Activated naive CD4-positive, alpha-beta T cell treated with anti-CD3 and anti-CD28 coated beads, Interleukin-2, amount 10 ng/mL, durations not matched to agents 7 days and 5 days (primary cell): Measurements from ENCODE around the gene LAMA1.
"Not testable (repeated sequence)": the region's sequence is repeated elsewhere in the genome, so short reads cannot be mapped to it uniquely, and the experiment has no call there.

Experiments
- CTCF ChIA-PET: fragments of 350-600 bp; sonication (Branson Sonifier 250); formaldehyde crosslinking; loops from one replicate; lab custom pipeline; 2021; ENCODE audit warnings: antibody characterized with exemption; lab: Charles Lee
- DNase-seq: peaks from one replicate; pipeline ENCODE4 v3.0.0-alpha.2; 2020
- H3K27ac Mint-ChIP-seq: one replicate; pipeline ENCODE4 v1.8.0; 2021; ENCODE audit warnings: mild to moderate bottlenecking, moderate library complexity, mixed read lengths
- H3K27me3 Mint-ChIP-seq: one replicate; pipeline ENCODE4 v1.8.0; 2021; ENCODE audit warnings: mild to moderate bottlenecking, mixed read lengths
- H3K36me3 Mint-ChIP-seq: one replicate; pipeline ENCODE4 v1.8.0; 2021; ENCODE audit warnings: mixed read lengths
- H3K4me1 Mint-ChIP-seq: one replicate; pipeline ENCODE4 v1.8.0; 2021; ENCODE audit warnings: mixed read lengths
- H3K4me3 Mint-ChIP-seq: one replicate; pipeline ENCODE4 v1.8.0; 2021; ENCODE audit warnings: mild to moderate bottlenecking, moderate library complexity, mixed read lengths
- H3K9me3 Mint-ChIP-seq: one replicate; pipeline ENCODE4 v1.8.0; 2021; ENCODE audit warnings: mixed read lengths

The LAMA1 gene, protein sequence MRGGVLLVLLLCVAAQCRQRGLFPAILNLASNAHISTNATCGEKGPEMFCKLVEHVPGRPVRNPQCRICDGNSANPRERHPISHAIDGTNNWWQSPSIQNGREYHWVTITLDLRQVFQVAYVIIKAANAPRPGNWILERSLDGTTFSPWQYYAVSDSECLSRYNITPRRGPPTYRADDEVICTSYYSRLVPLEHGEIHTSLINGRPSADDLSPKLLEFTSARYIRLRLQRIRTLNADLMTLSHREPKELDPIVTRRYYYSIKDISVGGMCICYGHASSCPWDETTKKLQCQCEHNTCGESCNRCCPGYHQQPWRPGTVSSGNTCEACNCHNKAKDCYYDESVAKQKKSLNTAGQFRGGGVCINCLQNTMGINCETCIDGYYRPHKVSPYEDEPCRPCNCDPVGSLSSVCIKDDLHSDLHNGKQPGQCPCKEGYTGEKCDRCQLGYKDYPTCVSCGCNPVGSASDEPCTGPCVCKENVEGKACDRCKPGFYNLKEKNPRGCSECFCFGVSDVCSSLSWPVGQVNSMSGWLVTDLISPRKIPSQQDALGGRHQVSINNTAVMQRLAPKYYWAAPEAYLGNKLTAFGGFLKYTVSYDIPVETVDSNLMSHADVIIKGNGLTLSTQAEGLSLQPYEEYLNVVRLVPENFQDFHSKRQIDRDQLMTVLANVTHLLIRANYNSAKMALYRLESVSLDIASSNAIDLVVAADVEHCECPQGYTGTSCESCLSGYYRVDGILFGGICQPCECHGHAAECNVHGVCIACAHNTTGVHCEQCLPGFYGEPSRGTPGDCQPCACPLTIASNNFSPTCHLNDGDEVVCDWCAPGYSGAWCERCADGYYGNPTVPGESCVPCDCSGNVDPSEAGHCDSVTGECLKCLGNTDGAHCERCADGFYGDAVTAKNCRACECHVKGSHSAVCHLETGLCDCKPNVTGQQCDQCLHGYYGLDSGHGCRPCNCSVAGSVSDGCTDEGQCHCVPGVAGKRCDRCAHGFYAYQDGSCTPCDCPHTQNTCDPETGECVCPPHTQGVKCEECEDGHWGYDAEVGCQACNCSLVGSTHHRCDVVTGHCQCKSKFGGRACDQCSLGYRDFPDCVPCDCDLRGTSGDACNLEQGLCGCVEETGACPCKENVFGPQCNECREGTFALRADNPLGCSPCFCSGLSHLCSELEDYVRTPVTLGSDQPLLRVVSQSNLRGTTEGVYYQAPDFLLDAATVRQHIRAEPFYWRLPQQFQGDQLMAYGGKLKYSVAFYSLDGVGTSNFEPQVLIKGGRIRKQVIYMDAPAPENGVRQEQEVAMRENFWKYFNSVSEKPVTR (N-terminal part only)

DNA sequence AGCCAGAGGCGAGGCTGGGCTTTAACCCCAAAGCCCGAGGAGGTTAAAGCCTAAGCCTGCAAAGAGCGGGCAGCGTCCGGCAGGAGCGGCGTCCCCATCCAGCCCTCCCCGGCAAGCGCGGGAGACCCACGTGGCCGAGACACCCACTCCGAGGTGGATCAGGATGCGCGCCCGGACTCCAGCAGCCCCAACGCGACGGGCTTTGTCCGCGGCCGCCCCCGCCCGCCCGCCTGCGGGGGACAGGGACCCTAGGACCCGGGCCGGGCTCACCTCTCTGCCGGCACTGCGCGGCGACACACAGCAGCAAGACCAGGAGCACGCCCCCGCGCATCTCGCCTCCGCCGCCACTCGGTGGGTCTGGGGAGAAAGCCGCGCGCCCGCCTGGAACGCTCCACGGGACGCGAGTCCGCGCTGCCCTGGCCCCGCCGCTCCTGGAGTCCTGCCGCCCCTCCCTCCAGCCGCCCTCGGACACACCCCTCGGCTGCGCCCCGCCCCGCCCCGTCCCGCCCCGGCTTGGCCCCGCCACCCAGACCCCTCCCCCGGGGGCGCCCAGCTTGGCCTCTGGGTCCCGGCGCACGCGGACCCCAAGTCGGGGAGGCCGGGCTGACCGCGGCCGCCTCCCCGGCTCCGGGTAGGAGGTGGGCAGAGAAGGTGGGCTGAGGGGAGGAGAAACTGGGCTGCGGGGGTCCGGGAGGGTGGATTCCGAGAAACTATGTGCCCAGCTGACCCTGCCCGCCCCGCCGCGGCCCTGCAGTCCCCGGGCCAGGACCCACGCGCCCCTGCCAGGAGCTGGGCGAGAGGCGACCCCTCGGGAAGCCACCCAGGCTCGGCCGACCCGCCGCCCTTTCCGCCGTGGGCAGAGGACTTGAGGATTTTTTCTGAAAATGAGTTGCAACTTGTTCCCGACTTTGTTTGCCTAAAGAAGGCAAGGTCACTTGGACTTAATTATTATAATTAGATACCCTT, at the start of gene LAMA1:
TSS of gene LAMA1 (minus strand) at position 408 of the 966 bp plus-strand sequence. CDS start at position 331, 77 bp downstream.
- Mint-ChIP-seq H3K4me3 (no peak within 1 kb of the TSS), H3K36me3 (no peaks in the 10 kb centered on the region), H3K9me3 (no peaks in the 10 kb centered on the region), H3K4me1 (peaks cover 3% of the 10 kb centered on the region), H3K27ac (no peak within 1 kb of the TSS), H3K27me3 (peaks cover 27% of the 10 kb centered on the region)
- DNase-seq = no peak
- CTCF ChIA-PET = no interaction called here

DNA sequence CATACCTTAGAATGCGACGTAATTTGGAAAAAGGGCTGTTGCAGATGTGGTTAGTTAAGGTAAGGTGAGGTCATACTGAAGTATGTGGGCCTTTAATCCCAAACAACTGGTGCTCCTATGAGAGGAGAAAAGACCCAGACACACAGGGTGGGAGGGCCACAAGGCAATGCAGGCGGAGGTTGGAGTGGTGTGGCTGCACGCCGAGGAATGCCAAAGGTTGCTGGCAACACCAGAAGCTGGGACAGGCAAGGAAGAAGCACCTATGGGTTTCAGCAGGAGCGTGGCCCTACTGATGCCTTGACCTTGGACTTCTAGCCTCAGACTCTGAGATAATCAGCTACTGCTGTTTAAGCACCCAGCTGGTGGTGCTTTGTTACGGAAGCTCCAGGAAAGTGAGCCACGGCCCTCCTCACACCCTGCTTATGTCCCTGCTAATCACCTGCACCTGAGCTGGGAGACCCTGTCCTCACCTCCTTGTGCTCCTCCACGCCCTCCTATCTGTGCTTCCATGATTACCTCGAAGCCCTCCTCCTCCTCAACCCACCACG, 48.3 kb upstream of the LAMA1 start:
- no peak for DNase-seq
- CTCF ChIA-PET = no interaction called here
- Mint-ChIP-seq H3K27me3 (no peaks in the 10 kb centered on the region), H3K9me3 (no peaks in the 10 kb centered on the region), H3K27ac (no peak overlapping the region), H3K4me1 (no peaks in the 10 kb centered on the region), H3K4me3 (no peak overlapping the region), H3K36me3 (no peaks in the 10 kb centered on the region)

DNA sequence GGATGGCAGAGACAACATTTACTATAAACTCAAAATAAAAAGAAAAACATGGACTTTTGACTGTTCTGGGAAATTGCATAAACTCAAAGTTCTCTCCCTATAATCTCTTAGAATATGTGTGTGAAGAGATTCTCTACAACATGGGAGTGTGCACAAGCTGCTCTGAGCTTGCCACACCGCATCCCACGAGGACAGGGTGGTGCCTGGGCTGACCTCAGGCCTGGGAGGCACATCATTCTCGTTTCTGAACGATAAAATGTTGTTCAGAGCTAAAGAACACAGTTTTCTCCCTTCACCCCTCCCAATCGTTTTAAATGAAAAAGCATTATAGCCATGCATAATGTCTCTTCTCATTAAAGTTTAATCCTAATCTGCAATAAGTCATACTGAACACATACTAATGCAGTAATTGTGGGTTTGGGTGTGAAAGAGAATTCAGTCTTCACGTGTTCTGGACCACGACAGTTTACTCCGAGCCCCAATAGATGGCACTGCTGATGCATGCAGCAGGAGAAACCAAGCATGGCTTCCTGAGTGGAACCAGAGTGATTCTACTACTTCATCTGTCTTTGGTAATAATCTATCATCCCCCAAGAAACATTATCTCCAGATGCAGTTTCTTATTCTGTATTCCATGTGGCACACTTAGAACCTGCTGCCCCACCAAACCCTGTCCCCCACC, 46.9 kb upstream of the LAMA1 start:
- DNase-seq = no peak
- no peak overlapping the region for H3K27ac Mint-ChIP-seq
- no peak overlapping the region for H3K4me3 Mint-ChIP-seq
- CTCF ChIA-PET = no interaction called here
- no peaks in the 10 kb centered on the region for H3K36me3 Mint-ChIP-seq
- no peaks in the 10 kb centered on the region for H3K27me3 Mint-ChIP-seq
- H3K9me3 Mint-ChIP-seq = no peaks in the 10 kb centered on the region
- H3K4me1 Mint-ChIP-seq = no peaks in the 10 kb centered on the region

DNA sequence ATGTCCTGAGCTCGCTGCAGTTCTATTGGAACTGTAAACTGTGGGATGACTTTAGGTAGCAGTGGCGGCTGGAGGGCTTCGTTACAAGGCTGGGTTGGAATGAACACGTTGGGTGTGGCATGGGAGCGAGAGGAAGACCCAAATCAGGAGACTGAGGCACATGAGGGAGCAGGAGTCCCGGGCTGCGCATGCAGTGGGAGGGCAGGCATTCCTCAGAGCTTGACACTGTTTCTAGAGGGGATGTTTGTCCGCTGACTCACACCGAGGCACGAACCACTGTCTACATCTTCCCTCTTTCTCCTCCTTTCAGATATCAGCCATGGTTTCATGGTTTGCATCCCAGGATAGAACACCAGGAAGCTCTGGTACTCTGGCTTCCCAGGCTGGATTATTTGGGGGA, 40.6 kb upstream of the LAMA1 start:
- Mint-ChIP-seq H3K4me1 (no peaks in the 10 kb centered on the region), H3K36me3 (no peaks in the 10 kb centered on the region), H3K27ac (no peak overlapping the region), H3K27me3 (no peaks in the 10 kb centered on the region), H3K4me3 (no peak overlapping the region), H3K9me3 (peaks cover 2% of the 10 kb centered on the region)
- CTCF ChIA-PET = no interaction called here
- DNase-seq = no peak

DNA sequence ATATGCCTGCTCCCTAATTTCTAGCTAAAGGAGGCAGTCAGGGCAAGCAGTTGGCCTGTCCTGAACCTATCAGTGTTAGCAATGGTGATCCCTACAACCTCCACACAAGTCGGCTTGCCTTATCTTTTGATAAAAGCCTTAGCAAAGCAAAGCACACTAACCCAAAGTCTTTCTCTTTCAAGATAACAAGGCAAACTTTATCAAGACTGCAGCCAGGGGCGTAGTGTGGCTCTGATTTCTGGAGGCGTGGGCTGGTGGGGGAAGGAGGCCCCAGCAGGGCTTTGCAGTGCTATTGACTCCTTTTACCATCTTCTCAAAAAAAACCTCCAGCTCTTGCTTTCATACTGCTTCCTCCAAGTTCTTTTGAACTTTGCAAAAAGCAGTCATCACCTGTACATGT, 40.2 kb upstream of the LAMA1 start:
- Mint-ChIP-seq H3K4me1 (no peaks in the 10 kb centered on the region), H3K27me3 (no peaks in the 10 kb centered on the region), H3K36me3 (no peaks in the 10 kb centered on the region), H3K4me3 (no peak overlapping the region), H3K9me3 (peaks cover 2% of the 10 kb centered on the region), H3K27ac (no peak overlapping the region)
- CTCF ChIA-PET = no interaction called here
- DNase-seq = no peak

DNA sequence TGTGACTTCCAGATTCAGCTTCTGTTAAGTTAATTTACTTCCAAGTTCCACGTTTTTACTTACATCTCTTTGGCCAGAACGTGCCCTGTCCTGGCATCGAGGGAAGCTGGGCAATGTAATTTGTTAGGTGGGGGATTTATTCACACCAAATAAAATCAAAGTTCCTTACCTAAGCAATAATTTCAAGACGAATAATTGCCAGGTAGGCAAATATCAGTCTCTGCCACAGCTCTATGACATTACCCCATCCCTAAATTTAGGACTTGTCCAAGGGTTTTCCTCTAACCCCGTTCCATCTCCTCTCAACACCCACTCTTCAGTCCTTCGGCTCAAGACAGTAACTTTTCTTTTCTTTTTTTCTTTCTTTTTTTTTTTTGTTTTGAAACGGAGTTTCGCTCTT, 38.3 kb upstream of the LAMA1 start:
- Mint-ChIP-seq H3K36me3 (no peaks in the 10 kb centered on the region), H3K4me1 (no peaks in the 10 kb centered on the region), H3K4me3 (no peak overlapping the region), H3K27me3 (no peaks in the 10 kb centered on the region), H3K9me3 (peaks cover 7% of the 10 kb centered on the region), H3K27ac (no peak overlapping the region)
- CTCF ChIA-PET = no interaction called here
- DNase-seq = no peak

DNA sequence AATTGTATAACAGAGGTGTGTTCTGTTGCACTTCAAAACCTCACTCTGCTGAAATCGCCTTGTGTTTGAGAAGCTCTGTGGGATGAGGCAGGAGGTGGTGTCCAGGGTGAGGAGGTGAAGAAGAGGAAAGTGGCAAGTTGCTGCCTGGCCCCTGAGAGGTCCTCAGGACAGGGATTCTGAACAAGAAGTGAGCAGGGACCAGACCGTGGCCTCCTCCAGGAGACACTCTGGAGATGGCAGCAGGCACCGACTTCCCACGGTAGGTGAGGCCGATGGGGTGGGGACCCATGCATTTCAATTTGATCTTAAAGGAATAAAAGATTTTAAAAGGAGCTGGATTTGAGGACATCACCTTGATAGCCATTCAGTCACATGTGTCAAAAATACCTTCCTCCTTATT, 37.5 kb upstream of the LAMA1 start:
- CTCF ChIA-PET = no interaction called here
- H3K27ac Mint-ChIP-seq = no peak overlapping the region
- no peak overlapping the region for H3K4me3 Mint-ChIP-seq
- no peak for DNase-seq
- no peaks in the 10 kb centered on the region for H3K27me3 Mint-ChIP-seq
- H3K9me3 Mint-ChIP-seq = peaks cover 7% of the 10 kb centered on the region
- H3K4me1 Mint-ChIP-seq = no peaks in the 10 kb centered on the region
- H3K36me3 Mint-ChIP-seq = no peaks in the 10 kb centered on the region

DNA sequence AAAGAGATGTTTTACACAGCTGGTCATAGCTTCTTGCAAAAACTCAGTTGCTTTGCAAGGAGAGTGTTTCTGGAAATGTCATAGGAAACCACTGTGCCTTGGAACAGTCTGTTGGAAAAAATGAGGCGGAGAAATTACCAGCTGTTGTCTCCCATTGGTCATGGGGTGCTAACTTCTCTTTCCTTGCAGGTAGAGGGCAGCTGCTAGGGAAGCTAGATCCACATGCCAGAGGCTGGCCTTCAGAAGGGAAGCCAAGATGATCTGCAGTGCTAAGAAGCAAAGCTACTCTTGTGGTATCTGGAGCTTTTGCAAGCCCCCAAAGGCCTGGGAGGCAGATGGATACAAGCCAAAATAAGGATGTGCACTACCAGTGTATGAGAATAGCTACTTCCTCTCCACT, 34.8 kb upstream of the LAMA1 start:
- H3K4me3 Mint-ChIP-seq = no peak overlapping the region
- H3K36me3 Mint-ChIP-seq = no peaks in the 10 kb centered on the region
- no peak overlapping the region for H3K27ac Mint-ChIP-seq
- CTCF ChIA-PET = no interaction called here
- H3K4me1 Mint-ChIP-seq = no peaks in the 10 kb centered on the region
- DNase-seq = no peak
- H3K9me3 Mint-ChIP-seq = peaks cover 9% of the 10 kb centered on the region
- no peaks in the 10 kb centered on the region for H3K27me3 Mint-ChIP-seq

DNA sequence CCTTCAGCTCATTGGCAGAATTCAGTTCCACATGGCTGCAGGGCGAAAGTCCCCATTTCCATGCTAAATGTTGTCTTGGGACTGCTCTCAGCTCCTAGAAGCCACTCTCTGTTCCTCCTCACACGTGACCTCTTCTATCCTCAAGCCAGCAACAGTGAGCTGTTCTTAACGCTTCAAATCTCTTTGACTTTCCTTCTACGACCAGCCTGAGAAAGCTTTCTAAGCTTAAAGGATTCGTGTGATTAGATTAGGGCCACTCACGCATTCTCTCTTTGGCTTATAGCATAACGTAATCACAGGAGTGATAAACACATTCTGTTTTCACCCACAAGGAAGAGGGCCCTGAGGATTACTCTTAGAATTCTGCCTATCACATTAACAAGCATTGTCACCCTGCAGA, 29.8 kb upstream of the LAMA1 start:
- CTCF ChIA-PET = no interaction called here
- no peak for DNase-seq
- no peak overlapping the region for H3K27ac Mint-ChIP-seq
- no peaks in the 10 kb centered on the region for H3K4me1 Mint-ChIP-seq
- no peak overlapping the region for H3K4me3 Mint-ChIP-seq
- H3K9me3 Mint-ChIP-seq = peaks cover 13% of the 10 kb centered on the region
- no peaks in the 10 kb centered on the region for H3K36me3 Mint-ChIP-seq
- H3K27me3 Mint-ChIP-seq = no peaks in the 10 kb centered on the region

DNA sequence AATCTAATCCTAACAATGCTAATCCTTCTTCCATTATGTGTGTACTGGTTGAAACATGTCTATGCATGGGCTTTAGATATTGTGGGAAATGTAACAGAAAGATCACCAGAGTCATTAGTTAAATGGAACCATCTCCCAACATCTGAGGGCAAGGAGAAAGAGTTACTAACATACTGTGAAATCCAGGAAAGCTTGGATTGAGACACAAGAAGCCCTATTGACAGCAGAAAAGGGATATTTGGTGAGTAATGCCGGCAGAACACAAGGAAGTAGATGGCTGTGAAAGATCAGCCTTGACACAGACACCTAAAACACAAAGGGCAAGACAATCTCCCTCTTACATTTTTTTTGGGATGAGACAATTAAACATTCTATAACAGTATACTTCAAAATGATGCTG, 28.5 kb upstream of the LAMA1 start:
- Mint-ChIP-seq H3K4me1 (no peaks in the 10 kb centered on the region), H3K9me3 (peaks cover 9% of the 10 kb centered on the region), H3K27me3 (no peaks in the 10 kb centered on the region), H3K36me3 (no peaks in the 10 kb centered on the region), H3K4me3 (no peak overlapping the region), H3K27ac (no peak overlapping the region)
- DNase-seq = no peak
- CTCF ChIA-PET = no interaction called here

DNA sequence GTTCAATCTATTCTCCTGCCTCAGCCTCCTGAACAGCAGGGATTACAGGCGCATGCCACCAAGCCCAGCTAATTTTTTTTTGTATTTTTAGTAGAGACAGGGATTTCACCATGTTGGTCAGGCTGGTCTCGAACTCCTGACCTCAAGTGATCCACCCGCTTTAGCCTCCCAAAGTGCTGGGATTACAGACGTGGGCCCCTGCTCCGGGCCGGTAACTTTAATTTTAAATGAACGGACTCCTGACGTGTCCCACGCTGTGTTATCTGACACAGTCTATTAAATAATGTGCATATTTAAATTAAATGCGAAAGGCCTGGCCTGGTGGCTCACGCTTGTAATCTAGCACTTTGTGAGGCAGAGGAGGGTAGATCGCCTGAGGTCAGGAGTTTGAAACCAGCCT, 27.3 kb upstream of the LAMA1 start:
- DNase-seq, H3K4me1 Mint-ChIP-seq, CTCF ChIA-PET, H3K4me3 Mint-ChIP-seq, H3K9me3 Mint-ChIP-seq, H3K27me3 Mint-ChIP-seq, H3K36me3 Mint-ChIP-seq, H3K27ac Mint-ChIP-seq: not testable (repeated sequence)

DNA sequence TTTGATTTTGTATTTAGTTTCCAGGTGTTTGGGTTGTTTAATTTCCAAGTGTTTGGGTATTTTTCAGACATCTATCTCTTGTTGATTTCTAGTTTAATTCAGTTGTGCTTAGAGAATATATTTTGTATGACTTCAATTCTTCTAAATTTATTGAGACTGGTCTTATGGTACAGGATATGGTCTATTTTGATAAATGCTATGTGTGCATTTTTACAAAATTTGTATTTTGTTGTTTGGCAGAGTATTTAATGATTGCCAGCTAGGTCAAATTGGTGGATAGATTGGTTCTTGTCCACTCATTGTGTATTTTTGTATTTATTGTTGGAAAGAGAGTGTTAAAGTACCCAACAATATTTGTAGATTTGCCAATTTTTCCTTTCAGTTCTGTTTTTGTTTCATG, 23.7 kb upstream of the LAMA1 start:
- Mint-ChIP-seq H3K9me3 (peaks cover 4% of the 10 kb centered on the region), H3K4me1 (no peaks in the 10 kb centered on the region), H3K4me3 (no peak overlapping the region), H3K36me3 (no peaks in the 10 kb centered on the region), H3K27ac (no peak overlapping the region), H3K27me3 (no peaks in the 10 kb centered on the region)
- CTCF ChIA-PET = no interaction called here
- no peak for DNase-seq

DNA sequence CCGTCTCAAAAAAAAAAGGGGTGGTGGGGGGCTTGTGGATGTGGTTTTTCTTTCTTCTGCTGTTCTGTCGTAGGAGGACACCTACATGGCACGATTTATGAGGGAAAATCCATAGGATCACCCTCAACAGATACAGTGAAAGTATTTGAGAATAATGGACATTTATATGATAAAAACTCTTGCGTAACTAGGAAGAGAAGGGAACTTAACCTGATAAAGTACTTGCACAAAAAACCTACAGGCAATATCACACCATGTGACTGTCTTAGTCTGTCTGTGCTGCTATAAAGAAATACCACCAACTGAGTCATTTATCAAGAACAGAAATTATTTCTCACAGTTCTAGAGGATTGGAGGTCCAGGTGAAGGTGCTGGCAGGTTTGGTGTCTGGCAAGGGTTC, 21.8 kb upstream of the LAMA1 start:
- H3K27ac Mint-ChIP-seq = no peak overlapping the region
- H3K27me3 Mint-ChIP-seq = no peaks in the 10 kb centered on the region
- DNase-seq = no peak
- H3K4me3 Mint-ChIP-seq = no peak overlapping the region
- CTCF ChIA-PET = no interaction called here
- H3K9me3 Mint-ChIP-seq = no peaks in the 10 kb centered on the region
- H3K36me3 Mint-ChIP-seq = no peaks in the 10 kb centered on the region
- H3K4me1 Mint-ChIP-seq = no peaks in the 10 kb centered on the region
